H1 (cell line): ENCODE measurements around the gene ALOX15B. TPM values are rescaled to one million over a fixed set of nuclear protein-coding genes. Genes with fewer than 3 reads are reported as not detected.

Experiments used
- CTBP2 ChIP-seq: IDR thresholded peaks from 2 replicates; pipeline ENCODE4 v1.7.0; 2011; ENCODE audit warnings: borderline replicate concordance, mild to moderate bottlenecking, moderate library complexity, mixed read lengths, low read length; ENCODE audit not compliant: insufficient read depth, insufficient read length
- KDM1A ChIP-seq: fragments of 200-600, 300-600 bp; sonication (generic); IDR thresholded peaks from 2 replicates; pipeline ENCODE4 v1.7.1; 2016; ENCODE audit warnings: mild to moderate bottlenecking, low read length, borderline replicate concordance
- KDM5A ChIP-seq: fragments of 200-600 bp; IDR thresholded peaks from 2 replicates; pipeline ENCODE4 v1.7.1; 2012; ENCODE audit warnings: mild to moderate bottlenecking, low read length, inconsistent platforms, mixed read lengths
- NRF1 ChIP-seq: IDR thresholded peaks from 2 replicates; pipeline ENCODE4 v1.6.1; 2011; ENCODE audit warnings: mild to moderate bottlenecking, low read depth, low read length, improper control_type of control experiment
- POLR2AphosphoS5 ChIP-seq: IDR thresholded peaks from 2 replicates; pipeline ENCODE4 v1.6.1; 2011; ENCODE audit warnings: low read depth, low read length
- RNF2 ChIP-seq: fragments of 200-900, 300-1000 bp; sonication (generic); IDR thresholded peaks from 2 replicates; pipeline ENCODE4 v1.7.1; 2016; ENCODE audit warnings: borderline replicate concordance, low read depth, mild to moderate bottlenecking, antibody characterized with exemption, low read length; ENCODE audit not compliant: poor library complexity, severe bottlenecking; ENCODE audit errors: missing control alignments
- SRF ChIP-seq: IDR thresholded peaks from 2 replicates; pipeline ENCODE4 v1.6.1; 2011; ENCODE audit warnings: mild to moderate bottlenecking, low read depth, low read length, moderate library complexity
- TEAD4 ChIP-seq: IDR thresholded peaks from 2 replicates; pipeline ENCODE4 v1.6.1; 2012; ENCODE audit warnings: low read depth, low read length, inconsistent platforms, mixed read lengths
- USF2 ChIP-seq: IDR thresholded peaks from 2 replicates; pipeline ENCODE4 v1.6.1; 2011; ENCODE audit warnings: low read length, improper control_type of control experiment
- ZNF274 ChIP-seq: IDR thresholded peaks from 2 replicates; pipeline ENCODE4 v1.7.0; 2012; ENCODE audit warnings: low read length, borderline replicate concordance; ENCODE audit errors: extremely low read depth
- polyA plus RNA-seq, 7 experiments: library from polyadenylated mRNA; depleted of rRNA in 3 of 7; stranded (reverse) in 5 of 7; unstranded in 2 of 7; fragments of >200 nt in 5 of 7; fragments of 200-250 nt in 2 of 7; gene quantifications; 1 replicate in 5 of 7; 2 replicates in 1 of 7; 4 replicates in 1 of 7; pipeline versions ENCODE4 v1.2.1 to v1.2.3, GENCODE V29; 2011 to 2013; ENCODE audit warnings: missing spikeins in 2 of 7, mixed read lengths in 2 of 7
- total RNA-seq: library from RNA; stranded (reverse); fragmentation: NEBNext Ultra II Directional; extraction: Animal tissue kit (Norgen Biotek cat#: 25700); gene quantifications from 2 replicates; pipeline ENCODE4 v1.2.1, GENCODE V29; 2021

ALOX15B gene
- total and polyA plus RNA-seq, 2 of the 8 experiments (the other 6 are each of a cell fraction or from before 2014, with no cell fraction given): 0.63 to 0.91 TPM

- TF ChIP-seq KDM1A (no peak), ZNF274 (no peak), SRF (no peak), POLR2AphosphoS5 (no peak), TEAD4 (no peak), RNF2 (no peak), KDM5A (no peak), USF2 (no peak), NRF1 (no peak), CTBP2 (no peak)
Measured at GRCh38 chr17:7993972-7994589, 44.8 kb upstream of the ALOX15B start (continued).
